Measurements from ENCODE around the gene CRMP1.
"Not testable (repeated sequence)": the region's sequence is repeated elsewhere in the genome, so short reads cannot be mapped to it uniquely, and the experiment has no call there.

Gene CRMP1

DNA sequence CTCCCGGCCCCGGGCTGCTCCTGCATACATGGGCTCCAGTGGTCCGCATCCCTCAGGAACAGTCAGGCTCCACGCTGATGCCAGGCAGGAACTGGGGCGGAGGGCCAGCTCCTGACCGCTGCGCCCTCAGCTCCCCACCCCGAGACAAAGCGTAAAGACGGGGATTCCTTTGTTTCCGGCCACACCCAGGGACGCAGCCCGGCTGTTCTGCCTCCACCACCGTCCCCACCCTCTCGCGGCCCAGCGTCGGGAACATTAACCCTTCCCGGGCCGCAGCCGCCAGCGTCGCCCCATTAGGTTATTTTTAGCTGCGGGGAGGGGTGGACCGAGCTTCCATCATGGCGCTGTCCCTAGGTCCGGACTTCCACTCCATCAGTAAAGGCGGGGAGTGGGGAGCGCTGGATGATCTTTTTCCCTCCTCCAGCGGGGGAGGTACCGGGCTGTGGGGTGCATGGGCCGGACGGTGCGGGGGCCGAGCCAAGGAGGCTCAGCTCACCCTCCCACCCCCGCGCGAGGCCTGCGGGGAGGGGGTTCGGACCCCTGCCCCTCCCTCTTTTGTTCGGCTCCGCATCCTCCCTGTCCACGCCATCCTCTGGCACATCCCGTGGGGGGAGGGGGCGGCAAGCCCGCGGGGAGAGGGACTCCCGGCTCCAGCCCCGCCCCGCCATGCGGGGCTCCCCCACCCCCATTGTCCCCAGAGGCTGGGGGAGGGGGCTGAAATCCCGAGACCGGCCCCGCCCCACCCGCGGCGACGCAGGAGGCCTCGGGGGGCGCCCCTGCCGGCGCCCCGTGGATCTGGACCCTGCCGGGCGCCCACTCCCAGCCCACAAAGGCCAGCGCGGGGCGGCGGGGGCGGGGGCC is 5.3 kb downstream of the CRMP1 start:
- DNase-seq: no peak

DNA sequence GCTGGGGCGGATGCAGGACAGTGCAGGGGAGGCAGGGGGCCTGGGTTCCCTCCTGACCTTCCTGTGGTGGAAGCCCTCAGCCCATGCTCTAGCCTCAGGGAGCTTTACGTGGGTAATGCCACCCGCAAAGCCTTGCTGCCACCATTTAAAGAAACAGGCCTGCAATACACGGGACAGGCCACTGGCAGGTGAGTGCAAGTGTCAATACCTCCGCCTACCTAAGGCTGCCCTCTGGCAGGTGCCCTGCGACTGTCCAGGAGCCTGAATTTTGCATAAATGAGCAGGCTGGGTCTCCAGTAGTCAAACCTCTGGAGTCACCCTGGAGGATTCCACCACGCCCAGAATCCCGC is 5.9 kb downstream of the CRMP1 start:
- no peak for DNase-seq

DNA sequence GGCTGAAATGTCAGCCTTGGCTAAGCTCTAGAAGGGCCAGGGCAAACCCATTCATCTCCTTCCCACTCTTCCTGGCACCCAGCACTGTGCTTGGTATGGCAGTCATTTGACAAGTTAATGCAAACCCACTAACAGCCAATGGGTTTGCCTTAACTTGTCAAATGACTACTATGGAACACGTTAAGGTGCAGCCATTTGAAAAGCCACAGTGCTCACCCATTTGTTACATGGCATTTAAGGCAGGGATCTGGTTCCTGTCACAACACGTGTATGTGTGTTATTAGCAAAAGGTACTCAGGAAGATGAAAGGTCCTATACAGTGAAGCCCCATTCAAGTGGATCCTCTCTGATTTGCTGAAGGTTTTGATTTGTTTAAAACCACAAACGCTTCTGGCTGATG is 7.2 kb downstream of the CRMP1 start:
- DNase-seq: no peak

DNA sequence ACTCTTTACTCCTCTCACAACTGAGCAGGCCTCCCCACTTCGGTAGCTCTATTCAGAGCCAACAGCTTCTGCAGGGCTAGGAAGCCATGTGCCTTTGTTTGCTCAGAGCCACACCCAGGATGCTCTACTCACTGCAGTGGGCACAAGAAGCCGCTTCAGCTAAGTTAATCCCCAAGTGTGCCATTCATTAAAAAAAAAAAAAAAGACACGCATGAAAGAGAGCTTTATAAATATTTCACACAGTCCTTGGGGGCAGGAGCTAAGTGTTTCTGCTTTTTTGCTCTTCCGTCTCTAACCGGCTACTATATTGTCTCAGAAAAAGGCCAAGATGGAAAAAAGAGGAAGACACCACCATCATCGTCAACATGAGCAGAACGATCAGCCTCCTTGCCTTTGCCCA is 8.1 kb downstream of the CRMP1 start:
- DNase-seq: no peak

DNA sequence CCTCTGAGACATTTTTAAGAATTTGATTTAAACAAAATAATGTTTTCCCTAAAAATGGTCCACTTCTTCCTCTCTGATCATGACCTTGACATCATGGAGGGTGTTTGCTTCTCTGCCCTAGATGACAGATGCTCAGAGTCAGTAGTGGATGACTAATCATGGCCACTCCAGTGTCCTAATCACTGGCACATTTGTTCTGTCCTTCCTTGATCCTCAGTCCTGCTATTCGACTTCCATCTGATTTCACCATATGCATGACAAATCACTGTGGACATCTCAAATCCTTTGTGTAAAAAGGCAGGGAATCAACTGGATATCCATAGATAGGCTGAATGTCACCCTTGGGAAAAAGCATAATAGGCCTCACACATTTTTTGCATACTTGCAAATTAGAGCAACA is 9.0 kb downstream of the CRMP1 start:
- no peak for DNase-seq

DNA sequence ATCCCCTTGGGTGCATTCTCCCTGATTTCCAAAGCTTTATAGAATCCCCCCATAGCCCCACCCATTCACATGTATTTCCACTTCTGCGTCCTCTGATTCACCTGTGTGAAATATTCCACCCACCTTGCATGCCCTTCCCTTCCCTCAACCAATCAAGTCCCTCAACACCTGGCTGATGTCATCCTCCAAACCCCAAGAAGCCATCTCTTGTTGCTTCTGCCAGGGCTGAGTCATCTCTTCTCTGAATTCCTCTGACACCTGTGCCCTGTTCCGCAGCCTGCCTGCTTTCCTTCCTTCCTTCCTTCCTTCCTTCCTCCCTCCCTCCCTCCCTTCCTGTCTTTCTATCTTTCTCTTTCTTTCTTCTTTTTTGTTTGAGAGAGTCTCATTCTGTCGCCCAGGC is 9.9 kb downstream of the CRMP1 start:
- no peak for DNase-seq

DNA sequence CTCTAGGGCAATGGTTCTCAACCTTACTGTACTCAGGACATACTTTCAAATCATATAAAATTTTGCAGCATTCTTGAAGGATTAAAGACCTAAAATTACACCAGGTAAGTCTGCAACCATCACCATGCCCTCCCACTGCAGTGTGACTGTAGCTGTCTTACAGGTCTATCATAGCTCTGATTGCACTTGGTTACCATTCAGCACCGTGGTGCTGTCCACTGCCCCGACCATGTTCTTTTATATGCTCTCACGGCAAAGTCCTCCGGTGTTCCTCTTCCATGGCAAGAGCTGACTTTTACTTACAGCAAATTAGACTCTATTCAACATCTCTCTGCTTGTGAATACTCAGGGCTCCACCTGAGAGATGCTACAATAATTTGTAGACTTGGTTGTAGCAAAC is 11.5 kb downstream of the CRMP1 start:
- no peak for DNase-seq

DNA sequence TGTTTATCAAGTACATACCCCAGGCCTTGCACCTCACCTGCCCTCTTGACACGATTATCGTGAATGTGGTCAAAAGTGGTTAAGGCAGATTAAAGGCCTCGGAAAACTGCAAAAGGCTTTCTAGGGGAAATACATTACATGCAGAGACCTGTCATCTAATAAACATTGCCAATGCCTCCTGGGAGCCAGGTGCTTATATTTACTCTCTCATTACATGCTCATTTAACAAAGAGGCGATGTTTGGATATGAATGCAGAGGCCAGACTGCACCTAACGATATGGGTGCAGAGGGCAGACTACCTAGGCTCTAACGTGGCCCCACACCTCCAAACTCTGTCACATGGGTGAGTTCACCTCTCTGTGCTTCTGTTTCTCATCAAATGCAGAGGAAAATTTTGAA is 14.5 kb downstream of the CRMP1 start:
- no peak for DNase-seq

DNA sequence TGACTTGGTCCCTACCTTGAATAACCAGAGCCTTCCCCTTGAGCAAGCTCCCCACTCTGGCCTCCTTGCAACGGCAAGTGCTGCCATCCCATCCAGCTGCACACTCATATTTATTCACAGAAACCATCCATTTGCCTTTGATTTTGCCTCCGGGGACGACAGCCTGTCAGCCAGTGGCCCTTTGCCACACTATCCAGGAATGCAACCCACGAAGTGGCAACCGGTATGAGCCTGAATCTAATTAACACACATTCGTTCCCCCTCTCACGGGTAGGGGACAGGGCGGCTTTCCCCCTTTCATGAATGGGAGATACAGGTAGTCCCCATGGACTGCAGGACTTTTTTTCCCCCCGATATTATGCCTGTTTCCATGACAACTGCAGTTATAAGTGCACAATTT is 15.5 kb downstream of the CRMP1 start:
- no peak for DNase-seq

DNA sequence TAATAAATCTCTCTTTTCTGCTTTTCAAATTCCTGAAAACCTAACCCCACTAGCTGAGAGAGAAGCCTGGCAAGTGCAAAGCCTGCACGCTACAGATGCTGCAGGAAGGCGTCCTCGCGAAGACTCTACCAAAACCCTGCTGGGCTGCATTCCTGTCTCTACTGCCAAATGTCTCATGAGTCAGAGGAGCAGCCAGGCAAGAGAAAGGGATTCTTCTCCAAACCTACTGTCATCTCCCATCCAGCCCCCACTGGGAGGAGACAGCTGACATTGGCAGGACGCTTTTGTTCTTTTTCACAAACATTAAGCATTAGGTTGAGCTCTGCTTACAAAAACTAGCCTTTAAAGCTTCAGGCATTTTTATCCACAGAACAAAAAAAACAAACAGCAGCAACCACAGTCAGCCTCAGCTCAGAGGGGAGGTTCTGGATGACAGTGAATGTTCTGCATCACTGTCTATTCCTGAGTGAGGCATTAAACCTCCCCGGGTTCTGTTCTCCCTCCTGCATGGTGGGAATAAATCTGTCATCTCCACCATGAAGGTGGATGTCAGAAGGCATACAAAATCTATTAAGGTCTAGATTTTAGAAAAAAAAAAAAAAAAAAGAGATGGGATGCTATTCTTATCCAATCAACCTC is 18.0 kb downstream of the CRMP1 start:
- DNase-seq: peak; percentile 34

DNA sequence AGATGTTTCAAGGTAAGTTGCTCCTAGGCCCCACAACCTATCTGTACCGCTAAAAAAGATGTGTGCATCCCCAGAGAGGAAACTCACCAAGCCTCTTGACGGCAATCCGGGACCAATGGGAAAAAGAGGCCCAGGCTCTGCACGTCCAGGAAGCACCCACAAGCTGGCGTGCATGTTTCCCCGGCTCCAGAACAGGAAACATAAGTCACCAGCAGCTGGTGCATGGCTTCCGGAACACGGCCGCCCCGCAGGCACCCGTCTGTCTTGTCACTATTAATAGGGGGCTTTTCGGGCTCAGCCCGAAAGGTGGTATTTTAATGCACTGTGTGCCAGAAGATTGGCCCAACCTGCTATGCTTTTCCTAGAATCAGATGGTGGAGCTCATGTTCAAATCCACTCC is 22.2 kb downstream of the CRMP1 start:
- DNase-seq: peak; percentile 67

DNA sequence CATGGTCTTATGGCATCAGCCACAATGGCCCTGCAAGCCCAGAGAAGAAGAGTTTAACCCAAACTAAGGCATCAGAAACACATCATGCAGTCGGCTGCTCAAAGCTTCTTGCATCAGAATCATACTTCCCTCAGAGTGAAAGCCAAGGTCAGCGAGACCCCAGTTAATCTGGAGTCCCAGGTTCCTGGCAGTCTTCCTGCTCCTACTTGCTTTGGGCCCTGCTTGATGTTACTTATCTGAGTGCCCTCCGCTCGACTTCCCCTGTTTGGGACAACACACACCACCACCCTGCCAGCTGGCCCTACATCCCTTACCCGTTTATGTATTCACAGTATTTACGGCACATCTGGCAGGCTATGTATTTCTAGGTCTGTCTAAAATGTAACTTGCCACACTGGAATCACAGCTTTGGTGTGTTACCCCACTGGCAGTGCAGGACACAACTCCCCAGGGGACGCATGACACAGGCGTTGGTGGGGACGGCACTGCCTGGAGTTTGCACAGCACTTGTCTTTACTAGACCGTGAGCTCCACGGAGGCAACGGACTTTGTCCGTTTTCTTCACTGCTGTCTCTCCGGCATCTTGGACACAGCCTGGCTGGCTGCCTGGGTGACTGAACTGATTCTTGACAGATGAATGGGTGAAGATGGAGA is 22.8 kb downstream of the CRMP1 start:
- DNase-seq: peak; percentile 42

DNA sequence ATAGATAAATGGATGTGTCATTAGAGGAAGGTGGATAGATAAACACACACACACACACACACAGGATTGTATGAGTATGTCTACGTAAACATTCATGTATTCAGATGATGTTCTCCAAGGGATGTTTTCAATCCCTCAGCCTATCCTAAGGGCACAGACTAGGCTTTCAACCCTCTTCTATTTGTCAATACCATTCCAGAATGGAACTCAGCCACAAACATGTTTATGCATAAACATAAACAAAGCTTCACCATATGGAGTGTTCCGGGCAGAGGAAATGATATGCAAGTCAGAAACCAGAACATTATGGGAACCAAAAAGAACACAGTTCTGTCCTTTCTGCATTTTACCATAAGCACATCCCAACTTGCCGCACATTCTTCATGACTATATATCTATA is 25.0 kb downstream of the CRMP1 start:
- no peak for DNase-seq

DNA sequence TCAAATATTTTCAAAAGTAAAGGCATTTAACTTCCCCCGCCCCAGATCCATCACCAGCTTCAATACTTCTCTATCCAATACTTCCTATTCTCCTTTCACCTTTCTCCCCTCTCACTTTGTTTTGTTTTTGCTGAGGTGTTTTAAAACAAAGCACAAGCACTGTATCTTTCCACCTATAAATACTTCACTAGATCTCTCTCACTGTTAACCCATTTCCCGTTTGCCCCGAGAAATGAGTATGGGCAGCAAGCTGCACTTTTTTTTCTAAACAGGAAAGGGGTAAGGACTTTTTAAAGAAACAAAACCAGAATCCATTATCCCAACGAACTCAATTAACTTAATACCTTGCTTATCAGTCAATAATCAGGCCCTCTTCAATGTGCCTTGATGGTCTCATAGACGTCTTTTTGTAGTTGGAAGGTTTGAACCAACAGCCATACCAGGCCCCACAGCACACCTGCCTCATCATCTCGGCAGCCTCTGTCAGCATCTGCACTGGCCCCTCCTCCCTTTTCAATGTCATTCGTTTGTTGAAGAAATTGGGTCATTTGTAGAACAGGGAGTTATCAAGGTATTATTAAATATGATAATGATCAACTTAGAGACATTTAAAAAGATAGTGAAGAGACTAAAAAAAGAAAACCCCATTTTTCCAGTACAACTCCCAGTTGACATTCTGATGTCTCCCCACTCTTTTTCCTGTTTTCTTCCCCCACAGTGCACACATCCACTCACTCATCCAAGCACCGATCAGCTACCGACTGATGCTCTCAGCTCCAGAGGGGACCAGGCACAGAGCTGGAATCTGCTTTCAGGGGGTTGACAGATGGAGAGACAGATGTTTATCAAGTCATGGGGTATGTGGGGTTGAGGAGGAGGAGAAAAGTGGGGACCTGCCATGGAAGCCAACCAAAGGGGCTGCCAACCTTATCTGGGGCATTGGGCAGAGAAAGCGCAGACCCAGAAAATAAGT is 25.8 kb downstream of the CRMP1 start:
- DNase-seq: peak; percentile 21

DNA sequence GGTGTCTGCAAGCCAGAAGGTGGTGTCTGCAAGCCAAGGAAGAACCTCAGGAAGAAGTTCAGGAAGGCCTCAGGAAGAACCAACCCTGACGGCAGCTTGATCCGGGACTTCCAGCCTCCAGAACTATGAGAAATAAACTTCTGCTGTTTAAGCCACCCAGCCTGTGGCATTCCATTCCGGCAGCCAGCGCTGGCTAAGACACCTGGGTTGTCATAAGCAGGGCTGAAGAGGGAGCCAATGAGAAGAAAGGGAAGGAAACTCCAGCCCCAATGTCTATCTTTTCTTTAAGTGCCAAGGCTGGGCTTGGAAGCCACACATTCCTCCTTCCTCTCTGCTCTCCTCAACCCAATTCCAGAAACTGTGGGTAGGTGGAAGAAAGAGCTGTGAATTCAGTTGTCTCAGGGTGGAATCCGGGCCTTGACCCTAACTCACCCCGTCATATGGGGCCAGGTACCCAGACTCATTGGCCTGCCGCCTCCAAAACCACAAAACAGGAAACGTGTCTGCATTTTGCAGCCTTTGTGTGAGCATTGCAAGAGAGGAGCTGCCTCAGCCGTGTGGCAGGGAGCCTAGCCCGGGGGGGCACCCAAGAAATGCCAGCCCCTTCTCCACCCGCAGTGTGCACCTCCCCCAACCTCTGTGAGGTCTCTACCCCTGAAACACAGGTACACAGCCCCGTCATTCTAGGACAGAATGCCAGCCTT is 26.8 kb downstream of the CRMP1 start:
- DNase-seq: no peak

DNA sequence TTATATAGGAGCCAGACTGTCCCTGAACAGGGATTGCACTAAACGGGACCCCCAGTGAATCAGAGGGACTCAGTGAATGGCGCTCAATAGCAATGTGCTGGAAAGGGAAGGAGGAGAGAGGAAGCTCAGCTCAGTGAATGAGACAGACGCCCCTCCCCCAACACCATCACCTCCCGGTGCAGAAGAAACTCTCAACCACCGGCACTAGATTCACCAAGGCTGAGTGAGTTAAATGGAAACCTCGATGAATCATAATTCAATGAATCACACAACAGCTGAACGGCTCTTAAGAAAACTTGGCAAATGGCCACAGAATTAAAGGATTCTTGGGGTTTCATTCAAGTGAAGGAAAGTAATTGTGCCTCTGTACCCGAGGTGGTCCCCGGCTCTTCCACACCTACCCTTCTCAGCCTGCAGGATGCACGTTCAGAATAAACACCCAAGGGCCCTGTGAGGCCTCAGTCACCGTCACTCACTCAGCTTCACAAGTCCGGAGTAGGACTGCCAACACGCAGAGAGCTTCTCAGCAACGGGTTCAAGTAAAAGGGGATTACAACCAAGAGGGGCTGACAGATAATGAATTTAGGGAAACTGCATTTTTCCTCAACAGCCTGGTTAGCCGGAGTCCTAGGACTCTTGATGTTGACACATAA is 29.3 kb downstream of the CRMP1 start:
- DNase-seq: no peak

DNA sequence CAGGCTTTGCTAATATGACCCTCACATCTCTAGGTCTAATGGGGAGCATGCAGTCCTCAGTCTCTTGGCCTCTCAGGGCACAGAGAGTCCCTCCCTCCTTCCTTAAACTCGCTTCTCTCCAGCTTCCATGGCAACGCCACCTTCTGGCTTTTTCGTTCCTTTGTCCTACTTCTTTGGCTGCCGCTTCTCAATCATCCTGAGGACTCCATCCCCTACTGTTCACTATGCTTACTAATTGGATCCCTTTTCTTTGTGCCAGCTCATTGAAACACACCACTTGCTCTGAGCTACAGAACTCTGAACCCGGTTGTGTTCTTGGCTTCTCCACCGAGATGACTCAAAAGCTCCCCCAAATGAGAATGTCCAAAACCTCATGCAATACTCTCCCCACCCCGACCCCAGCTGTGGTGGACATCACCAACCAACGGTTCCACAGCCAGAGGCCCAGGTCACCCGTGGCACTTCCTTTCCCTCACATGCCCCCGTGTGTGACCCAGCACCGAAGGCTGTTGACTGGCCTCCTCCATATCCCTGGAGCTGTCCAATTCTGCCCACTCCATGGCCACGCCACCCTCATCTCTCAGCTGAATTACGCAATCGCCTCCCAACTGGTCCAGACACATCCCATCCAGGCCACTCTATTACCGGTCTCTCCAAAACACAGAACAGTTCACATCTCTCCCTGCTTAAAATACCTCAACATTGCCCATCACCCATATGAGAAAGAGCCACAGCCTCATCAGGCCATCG is 34.7 kb downstream of the CRMP1 start:
- DNase-seq: no peak

DNA sequence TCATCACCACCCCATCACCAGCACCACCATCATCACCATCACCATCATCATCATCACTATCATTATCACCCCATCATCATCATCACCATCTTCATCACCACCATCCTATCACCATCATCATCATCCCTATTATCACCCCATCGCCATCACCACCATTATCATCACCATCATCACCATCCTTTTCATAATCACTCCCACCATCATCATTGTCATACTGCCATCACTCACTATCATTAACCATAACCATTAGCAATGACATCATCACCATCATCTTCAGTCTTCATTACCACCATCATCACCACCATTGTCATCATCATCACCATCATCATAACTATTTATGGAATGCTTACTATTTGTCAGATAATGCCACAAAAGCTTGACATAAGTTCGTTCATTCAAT is 35.7 kb downstream of the CRMP1 start:
- no peak for DNase-seq

DNA sequence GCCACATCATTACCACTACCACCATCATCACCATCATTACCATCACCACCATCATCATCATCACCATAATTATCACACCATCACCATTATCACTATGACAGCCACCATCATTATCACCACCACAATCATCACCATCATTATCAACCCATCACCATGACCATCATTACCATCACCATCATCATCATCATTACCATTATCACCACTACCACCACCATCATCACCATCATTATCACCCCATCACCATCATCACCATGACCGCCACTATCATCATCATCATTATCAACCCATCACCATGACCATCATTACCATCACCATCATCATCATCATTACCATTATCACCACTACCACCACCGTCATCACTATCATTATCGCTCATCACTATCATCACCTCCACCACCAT is 36.5 kb downstream of the CRMP1 start:
- DNase-seq: not testable (repeated sequence)

DNA sequence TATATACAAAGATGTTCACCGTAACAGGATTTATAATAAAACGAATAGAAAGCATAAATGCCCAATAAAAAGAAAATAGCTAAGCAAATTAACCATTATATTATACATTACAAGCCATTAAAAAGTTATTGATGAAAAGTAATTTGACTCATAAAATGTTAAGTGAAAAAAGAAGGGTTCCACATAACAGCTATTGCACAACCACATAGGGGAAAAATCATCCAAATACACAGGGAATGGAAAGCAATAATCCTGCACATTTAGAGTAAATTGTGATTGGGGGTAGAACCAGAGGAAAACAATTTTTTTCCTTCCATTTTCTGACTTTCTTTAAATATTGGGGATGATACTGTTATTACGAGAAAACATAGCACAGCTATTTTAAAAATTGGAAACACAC is 38.0 kb downstream of the CRMP1 start:
- no peak for DNase-seq

All from NCI-H1694 (cell line).